Measurements from ENCODE around the gene SPEG. TPM values are rescaled to one million over a fixed set of nuclear protein-coding genes. Genes with fewer than 3 reads are reported as not detected.

Gene SPEG
- total RNA-seq, 1 experiment from 2014 or later, result 56.6 TPM

DNA sequence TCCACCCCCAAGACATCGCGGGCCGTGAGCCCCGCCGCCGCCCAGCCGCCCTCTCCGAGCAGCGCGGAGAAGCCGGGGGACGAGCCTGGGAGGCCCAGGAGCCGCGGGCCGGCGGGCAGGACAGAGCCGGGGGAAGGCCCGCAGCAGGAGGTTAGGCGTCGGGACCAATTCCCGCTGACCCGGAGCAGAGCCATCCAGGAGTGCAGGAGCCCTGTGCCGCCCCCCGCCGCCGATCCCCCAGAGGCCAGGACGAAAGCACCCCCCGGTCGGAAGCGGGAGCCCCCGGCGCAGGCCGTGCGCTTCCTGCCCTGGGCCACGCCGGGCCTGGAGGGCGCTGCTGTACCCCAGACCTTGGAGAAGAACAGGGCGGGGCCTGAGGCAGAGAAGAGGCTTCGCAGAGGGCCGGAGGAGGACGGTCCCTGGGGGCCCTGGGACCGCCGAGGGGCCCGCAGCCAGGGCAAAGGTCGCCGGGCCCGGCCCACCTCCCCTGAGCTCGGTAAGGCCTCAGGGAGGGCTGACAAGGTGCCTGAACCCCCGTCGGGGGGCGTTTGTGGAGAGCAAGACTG is 14.2 kb downstream of the SPEG start:
- DNase-seq (ENCODE audit: low read depth, low spot score) (no peak), ATAC-seq (no peak)
- Histone ChIP-seq H4K20me1 (ENCODE audit: insufficient read depth) (no peaks in the 10 kb centered on the region), H3K27ac (ENCODE audit: low read depth, low read length) (no peak overlapping the region), H3K9me2 (ENCODE audit: insufficient read depth) (no peaks in the 10 kb centered on the region), H2AFZ (ENCODE audit: low read depth, low read length, poor library complexity, severe bottlenecking) (no peak overlapping the region), H3K27me3 (ENCODE audit: insufficient read depth, low read length) (no peaks in the 10 kb centered on the region), H3K9ac (ENCODE audit: low read length) (no peak overlapping the region), H3K4me2 (ENCODE audit: low read length) (no peak overlapping the region), H3K36me3 (ENCODE audit: control insufficient read depth in 1 of 2, insufficient read depth in 2 of 2, low read length in 2 of 2) (no peaks in the 10 kb centered on the region; a peak in 1 of 4 replicates), H3K9me3 (ENCODE audit: control insufficient read depth in 1 of 2, insufficient read depth in 1 of 2, low read depth in 1 of 2, low read length in 2 of 2) (no peaks in the 10 kb centered on the region), H3K4me1 (ENCODE audit: control insufficient read depth in 1 of 2, insufficient read depth in 2 of 2, low read length in 2 of 2) (peaks cover 24 to 38% of the 10 kb centered on the region in 2 experiments), H3K79me2 (ENCODE audit: insufficient read depth, low read length) (no peaks in the 10 kb centered on the region; the same call in 1 of the 2 replicates), H3K4me3 (replicated peaks in 1 of 2; ENCODE audit: low read depth in 1 of 2, low read length in 2 of 2) (no peak overlapping the region)
- BruUV-seq (replicated peaks), result no TSS peak
- CTCF ChIA-PET, result interaction anchor here (1.8 kb wide), 1 partner anchor 15 kb away, joined by 5 read pairs; no protein-coding TSS in a partner anchor
- RAD21 ChIA-PET (ENCODE audit: low non-redundant PET in 1 of 2, low total read pairs in 2 of 2, uncharacterized antibody in 2 of 2, unreplicated experiment in 2 of 2), result no interaction called here
- intact Hi-C loops (cut with micrococcal nuclease), result no loop called here
- POLR2A ChIA-PET, result no interaction called here
- no peak for TF ChIP-seq EZH2 (IDR thresholded peaks at IDR 0.05)
- TF ChIP-seq, protein P1, sequence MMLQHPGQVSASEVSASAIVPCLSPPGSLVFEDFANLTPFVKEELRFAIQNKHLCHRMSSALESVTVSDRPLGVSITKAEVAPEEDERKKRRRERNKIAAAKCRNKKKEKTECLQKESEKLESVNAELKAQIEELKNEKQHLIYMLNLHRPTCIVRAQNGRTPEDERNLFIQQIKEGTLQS (IDR thresholded peaks at IDR 0.05), result no peak
- TF ChIP-seq, protein P2, sequence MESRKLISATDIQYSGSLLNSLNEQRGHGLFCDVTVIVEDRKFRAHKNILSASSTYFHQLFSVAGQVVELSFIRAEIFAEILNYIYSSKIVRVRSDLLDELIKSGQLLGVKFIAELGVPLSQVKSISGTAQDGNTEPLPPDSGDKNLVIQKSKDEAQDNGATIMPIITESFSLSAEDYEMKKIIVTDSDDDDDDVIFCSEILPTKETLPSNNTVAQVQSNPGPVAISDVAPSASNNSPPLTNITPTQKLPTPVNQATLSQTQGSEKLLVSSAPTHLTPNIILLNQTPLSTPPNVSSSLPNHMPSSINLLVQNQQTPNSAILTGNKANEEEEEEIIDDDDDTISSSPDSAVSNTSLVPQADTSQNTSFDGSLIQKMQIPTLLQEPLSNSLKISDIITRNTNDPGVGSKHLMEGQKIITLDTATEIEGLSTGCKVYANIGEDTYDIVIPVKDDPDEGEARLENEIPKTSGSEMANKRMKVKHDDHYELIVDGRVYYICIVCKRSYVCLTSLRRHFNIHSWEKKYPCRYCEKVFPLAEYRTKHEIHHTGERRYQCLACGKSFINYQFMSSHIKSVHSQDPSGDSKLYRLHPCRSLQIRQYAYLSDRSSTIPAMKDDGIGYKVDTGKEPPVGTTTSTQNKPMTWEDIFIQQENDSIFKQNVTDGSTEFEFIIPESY (IDR thresholded peaks at IDR 0.05; ENCODE audit: extremely low read depth, insufficient replicate concordance, low read length), result no peak
- no peak for TF ChIP-seq YY1 (IDR thresholded peaks at IDR 0.05; ENCODE audit: extremely low read depth, insufficient replicate concordance, low read depth, low read length)
- TF ChIP-seq POLR2A (IDR thresholded peaks at IDR 0.05; ENCODE audit: borderline replicate concordance, extremely low read depth, insufficient read depth, insufficient read length), result no peak
- TF ChIP-seq, protein P3, sequence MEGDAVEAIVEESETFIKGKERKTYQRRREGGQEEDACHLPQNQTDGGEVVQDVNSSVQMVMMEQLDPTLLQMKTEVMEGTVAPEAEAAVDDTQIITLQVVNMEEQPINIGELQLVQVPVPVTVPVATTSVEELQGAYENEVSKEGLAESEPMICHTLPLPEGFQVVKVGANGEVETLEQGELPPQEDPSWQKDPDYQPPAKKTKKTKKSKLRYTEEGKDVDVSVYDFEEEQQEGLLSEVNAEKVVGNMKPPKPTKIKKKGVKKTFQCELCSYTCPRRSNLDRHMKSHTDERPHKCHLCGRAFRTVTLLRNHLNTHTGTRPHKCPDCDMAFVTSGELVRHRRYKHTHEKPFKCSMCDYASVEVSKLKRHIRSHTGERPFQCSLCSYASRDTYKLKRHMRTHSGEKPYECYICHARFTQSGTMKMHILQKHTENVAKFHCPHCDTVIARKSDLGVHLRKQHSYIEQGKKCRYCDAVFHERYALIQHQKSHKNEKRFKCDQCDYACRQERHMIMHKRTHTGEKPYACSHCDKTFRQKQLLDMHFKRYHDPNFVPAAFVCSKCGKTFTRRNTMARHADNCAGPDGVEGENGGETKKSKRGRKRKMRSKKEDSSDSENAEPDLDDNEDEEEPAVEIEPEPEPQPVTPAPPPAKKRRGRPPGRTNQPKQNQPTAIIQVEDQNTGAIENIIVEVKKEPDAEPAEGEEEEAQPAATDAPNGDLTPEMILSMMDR (IDR thresholded peaks at IDR 0.05 in 2 of 3, conservative IDR thresholded peaks at IDR 0.05 in 1 of 3; ENCODE audit: borderline replicate concordance in 1 of 3, insufficient read depth in 1 of 3, low read depth in 2 of 3, low read length in 2 of 3), result no peak
- TF ChIP-seq RAD21 (IDR thresholded peaks at IDR 0.05; ENCODE audit: low read depth), result no peak
- TF ChIP-seq ELF1 (IDR thresholded peaks at IDR 0.05; ENCODE audit: borderline replicate concordance, low read depth), result no peak
- TF ChIP-seq, protein P4, sequence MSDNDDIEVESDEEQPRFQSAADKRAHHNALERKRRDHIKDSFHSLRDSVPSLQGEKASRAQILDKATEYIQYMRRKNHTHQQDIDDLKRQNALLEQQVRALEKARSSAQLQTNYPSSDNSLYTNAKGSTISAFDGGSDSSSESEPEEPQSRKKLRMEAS (IDR thresholded peaks at IDR 0.05), result no peak
- no peak for TF ChIP-seq EZH2phosphoT487 (IDR thresholded peaks at IDR 0.05; ENCODE audit: borderline replicate concordance)
- no peak for TF ChIP-seq JUND (IDR thresholded peaks at IDR 0.05)
- no peak for TF ChIP-seq CEBPB (IDR thresholded peaks at IDR 0.05; ENCODE audit: low read depth)
- TF ChIP-seq ZNF274 (IDR thresholded peaks at IDR 0.05; ENCODE audit: low read depth, low read length), result no peak
- no peak for TF ChIP-seq POLR2AphosphoS5 (IDR thresholded peaks at IDR 0.05; ENCODE audit: low read depth, low read length)
